Measurements from ENCODE around the gene ZSCAN5B.
"Not testable (repeated sequence)": the region's sequence is repeated elsewhere in the genome, so short reads cannot be mapped to it uniquely, and the experiment has no call there.

Gene ZSCAN5B

GRCh38 chr19:56197646-56198045 is at the start of gene ZSCAN5B:
ZSCAN5B (minus strand) TSS chr19:56197783; CDS start chr19:56193052, 4,731 bp downstream.
- not testable (repeated sequence) for DNase-seq (ENCODE audit: low read depth)

GRCh38 chr19:56245764-56246163 is 48.2 kb upstream of the ZSCAN5B start:
- not testable (repeated sequence) for DNase-seq (ENCODE audit: low read depth)

DNA sequence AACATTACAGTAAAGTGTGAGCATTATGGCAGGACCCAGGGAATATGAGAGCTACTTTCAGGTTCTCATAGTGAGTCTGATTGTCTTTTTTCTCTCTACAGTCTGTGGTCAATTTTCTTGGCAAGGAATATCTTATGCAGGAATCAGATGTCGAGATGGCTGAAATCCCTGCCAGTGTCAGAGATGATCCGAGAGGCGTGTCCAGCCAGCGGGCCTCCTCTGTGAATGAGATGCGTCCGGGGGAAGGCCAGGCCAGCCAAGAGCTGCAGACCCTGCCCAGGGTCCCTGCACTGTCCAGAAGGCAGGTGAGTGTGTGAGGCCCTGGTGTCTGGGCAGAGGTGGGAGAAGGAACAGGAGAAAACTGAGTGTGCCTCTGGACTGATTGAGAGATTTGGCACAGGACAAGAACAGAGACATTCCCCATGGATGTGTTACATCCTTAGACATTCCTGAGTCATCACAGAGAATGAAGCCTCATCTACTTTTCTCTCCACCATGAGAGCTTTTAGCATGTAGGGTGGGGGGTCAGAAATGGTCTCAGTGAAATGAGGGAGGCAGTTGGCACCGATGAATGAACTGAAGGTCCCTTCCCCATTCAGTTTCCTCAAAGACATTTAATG is 47.6 kb upstream of the ZSCAN5B start:
- DNase-seq (ENCODE audit: low read depth): no peak

DNA sequence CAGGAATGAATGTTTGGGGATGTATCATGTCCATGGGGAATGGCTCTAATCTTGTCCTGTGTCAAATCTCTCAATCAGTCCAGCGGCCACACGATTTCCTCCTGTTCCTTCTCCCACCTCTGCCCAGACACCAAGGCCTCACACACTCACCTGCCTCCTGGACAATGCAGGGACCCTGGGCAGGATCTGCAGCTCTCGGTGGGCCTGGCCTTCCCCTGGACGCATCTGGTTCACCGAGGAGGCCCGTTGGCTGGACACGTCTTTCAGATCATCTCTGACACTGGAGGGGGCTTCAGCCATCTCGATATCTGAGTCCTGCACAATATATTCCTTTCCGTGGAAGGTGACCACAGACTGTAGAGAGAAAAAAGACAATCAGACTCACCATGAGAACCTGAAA is 25.9 kb upstream of the ZSCAN5B start:
- DNase-seq (ENCODE audit: low read depth): no peak

- DNase-seq (ENCODE audit: low read depth): no peak
Measured at GRCh38 chr19:56222901-56223300, 25.3 kb upstream of the ZSCAN5B start.

GRCh38 chr19:56221851-56222250 is 24.3 kb upstream of the ZSCAN5B start:
- DNase-seq (ENCODE audit: low read depth): no peak

- not testable (repeated sequence) for DNase-seq (ENCODE audit: low read depth)
Measured at GRCh38 chr19:56221442-56221841, 23.9 kb upstream of the ZSCAN5B start.

DNA sequence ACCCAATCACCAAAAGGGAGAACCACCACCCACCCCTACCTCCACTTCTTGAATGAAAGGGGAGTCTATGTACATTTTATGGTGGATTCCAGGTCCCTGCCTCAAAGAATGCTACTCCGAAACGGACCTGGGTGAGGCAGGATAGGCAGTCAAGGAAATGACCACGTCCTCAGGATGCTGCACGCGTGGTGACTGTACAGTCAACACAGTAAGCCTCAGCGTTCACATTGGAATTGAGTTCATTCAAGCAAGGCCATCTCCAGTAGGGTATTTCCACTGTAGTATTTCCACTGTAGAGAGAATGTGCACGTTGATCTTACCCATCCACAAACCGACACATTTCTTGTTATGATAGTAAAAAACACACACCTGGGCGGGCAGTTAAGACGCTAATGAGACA is 21.4 kb upstream of the ZSCAN5B start:
- no peak for DNase-seq (ENCODE audit: low read depth)

DNA sequence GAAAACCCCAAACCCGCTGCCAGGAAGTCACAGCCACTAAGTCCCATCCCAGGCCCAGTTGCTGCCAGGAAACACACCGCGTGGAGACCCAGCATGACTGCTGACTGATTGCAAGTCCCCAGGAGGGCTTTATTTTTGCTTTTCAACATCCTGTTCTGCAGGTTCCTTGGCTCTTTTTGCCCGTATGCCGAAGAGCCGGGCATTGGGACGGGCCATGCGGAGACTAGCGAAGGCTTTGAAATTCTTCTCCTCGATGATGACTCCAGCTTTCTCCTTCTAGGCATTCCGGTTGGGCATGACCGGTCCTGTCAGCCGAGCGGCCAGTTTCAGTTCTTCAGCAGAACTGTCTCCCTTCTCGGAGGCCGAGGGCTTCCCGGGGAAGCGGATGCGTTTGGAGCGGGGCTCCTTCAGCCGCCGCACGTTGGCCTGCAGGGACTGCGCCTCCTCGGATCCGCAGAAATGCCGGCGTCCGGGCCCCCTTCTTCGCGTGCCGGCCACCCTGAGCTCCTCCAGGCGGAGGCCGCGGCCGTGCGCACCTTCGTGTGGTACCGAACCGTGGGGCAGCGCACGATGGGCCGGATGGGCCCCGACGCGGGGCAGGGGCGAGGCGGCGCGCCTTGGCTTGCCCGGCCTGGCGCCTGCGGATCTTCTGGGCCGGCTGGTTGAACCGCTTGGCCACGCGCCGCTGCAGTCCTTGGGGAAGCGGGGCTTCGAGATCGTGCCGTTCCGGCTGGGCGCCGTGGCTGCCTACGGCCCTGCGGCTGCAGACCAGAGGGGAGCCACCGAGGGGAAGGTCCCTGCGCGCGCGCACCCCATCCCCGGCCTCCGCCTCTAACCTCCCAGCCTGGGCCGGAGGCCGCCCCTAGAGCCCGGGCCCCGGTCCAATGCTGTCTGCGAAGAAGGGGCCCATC is 19.7 kb upstream of the ZSCAN5B start:
- DNase-seq (ENCODE audit: low read depth): no peak

- no peak for DNase-seq (ENCODE audit: low read depth)
Measured at GRCh38 chr19:56211718-56212117, 14.1 kb upstream of the ZSCAN5B start.

DNA sequence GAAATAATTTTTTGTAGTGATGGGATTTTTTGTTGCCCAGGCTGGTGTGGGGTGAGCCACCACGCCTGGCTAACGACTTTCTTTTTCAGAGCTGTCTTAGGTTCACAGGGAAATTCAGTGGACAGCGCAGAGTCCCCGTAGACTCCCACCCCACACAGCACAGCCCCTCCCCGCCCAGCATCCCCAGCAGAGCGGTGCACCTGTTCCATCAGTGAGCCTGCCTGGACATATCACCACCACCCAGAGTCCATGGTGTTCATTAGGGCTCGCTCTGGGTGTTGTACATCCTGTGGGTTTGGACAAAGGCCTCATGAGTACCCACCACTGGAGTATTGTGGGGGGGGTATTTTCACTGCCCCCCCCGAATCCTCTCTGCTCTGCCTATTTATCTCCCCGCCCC is 12.5 kb upstream of the ZSCAN5B start:
- not testable (repeated sequence) for DNase-seq (ENCODE audit: low read depth)

GRCh38 chr19:56209091-56209490 is 11.5 kb upstream of the ZSCAN5B start:
- no peak for DNase-seq (ENCODE audit: low read depth)

DNA sequence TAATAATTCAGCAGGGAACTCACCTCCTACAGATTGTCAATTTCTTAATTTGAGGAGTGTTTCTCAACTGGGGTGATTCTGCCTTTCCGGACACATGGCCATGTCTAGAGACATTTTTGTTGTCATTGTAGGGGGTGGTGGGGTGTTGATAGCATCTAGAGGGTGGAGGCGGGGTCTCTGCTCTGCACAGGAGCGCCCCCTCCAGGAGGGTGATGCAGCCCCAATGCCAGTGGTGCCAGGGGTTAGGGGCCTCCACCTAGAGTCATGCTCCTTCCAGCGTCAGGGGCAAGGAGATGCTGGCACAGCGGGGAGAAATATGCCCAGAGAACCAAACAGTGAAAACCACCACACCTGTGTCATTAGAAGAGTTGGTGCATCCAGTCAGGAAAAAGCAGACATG is 10.0 kb upstream of the ZSCAN5B start:
- DNase-seq (ENCODE audit: low read depth): not testable (repeated sequence)

GRCh38 chr19:56201973-56202372 is 4.4 kb upstream of the ZSCAN5B start, which contains the start of gene ZSCAN5C:
ZSCAN5C (plus strand) TSS chr19:56202273; CDS start chr19:56205914, 3,641 bp downstream.
- DNase-seq (ENCODE audit: low read depth): no peak

- DNase-seq (ENCODE audit: low read depth): no peak
Measured at GRCh38 chr19:56199687-56200086, 2.1 kb upstream of the ZSCAN5B start.

GRCh38 chr19:56193981-56194640 is 3.5 kb downstream of the ZSCAN5B start:
- DNase-seq (ENCODE audit: low read depth): no peak

- DNase-seq (ENCODE audit: low read depth): no peak
Measured at GRCh38 chr19:56191711-56192110, 5.9 kb downstream of the ZSCAN5B start.

DNA sequence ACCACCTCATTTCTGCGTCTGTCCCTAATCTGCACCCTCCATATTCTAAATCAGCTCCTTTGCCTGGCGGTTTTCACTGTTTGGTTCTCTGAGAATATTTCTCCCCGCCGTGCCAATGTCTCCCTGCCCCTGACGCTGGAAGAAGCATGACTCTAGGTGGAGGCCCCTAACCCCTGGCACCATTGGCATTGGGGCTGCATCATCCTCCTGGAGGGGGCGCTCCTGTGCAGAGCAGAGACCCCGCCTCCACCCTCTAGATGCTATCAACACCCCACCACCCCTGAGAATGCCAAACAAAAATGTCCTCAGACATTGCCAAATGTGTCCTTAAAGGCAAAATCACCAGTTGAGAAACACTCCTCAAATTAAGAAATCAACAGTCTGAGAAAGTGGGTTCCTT is 6.5 kb downstream of the ZSCAN5B start:
- DNase-seq (ENCODE audit: low read depth): no peak

GRCh38 chr19:56189785-56190184 is 7.8 kb downstream of the ZSCAN5B start:
- DNase-seq (ENCODE audit: low read depth): no peak

DNA sequence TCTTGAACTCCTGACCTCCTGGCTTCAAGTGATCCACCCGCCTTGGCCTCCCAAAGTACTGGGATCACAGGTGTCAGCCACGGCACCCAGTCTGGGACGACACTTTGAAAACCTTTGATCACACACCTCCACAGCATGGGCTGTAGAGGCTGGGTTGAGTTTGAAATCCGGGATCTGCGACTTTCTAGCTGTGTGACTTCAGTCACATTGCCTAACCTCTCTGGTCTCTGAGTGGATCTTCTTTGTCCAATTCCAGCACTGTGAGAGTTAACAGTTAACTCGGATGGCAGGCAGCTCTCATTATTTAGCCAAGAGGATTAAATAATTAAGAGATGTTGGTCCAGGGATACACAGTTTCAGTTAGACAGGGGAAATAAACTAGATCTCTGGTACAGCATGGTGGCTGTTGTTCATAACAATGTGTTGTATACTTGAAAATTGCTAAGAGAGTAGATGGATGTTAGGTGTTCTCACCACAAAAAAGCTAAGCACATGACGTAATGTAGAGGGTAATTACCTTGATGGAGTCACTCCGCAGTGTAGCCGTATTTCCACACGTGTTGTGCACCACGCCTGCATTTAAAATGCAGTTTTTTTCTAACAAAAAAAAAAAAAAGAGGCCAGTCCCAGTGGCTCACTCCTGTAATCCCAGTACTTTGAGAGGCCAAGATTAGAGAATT is 19.9 kb downstream of the ZSCAN5B start:
- DNase-seq (ENCODE audit: low read depth): no peak

GRCh38 chr19:56176881-56177280 is 20.7 kb downstream of the ZSCAN5B start:
- no peak for DNase-seq (ENCODE audit: low read depth)

DNA sequence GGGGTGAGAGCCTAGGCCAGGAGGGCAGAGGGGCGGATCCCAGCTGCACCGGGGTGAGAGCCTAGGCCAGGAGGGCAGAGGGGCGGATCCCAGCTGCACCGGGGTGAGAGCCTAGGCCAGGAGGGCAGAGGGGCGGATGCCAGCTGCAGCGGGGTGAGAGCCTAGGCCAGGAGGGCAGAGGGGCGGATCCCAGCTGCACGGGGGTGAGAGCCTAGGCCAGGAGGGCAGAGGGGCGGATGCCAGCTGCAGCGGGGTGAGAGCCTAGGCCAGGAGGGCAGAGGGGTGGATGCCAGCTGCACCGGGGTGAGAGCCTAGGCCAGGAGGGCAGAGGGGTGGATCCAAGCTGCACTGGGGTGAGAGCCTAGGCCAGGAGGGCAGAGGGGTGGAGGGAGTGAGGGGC is 21.3 kb downstream of the ZSCAN5B start:
- DNase-seq (ENCODE audit: low read depth): not testable (repeated sequence)

Measured in stimulated activated CD8-positive, alpha-beta memory T cell treated with anti-CD3 and anti-CD28 coated beads, Interleukin-15, amount 100 ng/mL, for 1 hour (primary cell).